ENCODE measurements around the gene EVC2. TPM values are rescaled to one million over a fixed set of nuclear protein-coding genes. Genes with fewer than 3 reads are reported as not detected.
A peak's percentile ranks its signal among the peaks of the same experiment; 100 is the strongest.

Gene EVC2
- total and polyA plus RNA-seq, 2 of the 13 experiments (the other 11 are each of a cell fraction or from before 2014, with no cell fraction given): not detected

DNA sequence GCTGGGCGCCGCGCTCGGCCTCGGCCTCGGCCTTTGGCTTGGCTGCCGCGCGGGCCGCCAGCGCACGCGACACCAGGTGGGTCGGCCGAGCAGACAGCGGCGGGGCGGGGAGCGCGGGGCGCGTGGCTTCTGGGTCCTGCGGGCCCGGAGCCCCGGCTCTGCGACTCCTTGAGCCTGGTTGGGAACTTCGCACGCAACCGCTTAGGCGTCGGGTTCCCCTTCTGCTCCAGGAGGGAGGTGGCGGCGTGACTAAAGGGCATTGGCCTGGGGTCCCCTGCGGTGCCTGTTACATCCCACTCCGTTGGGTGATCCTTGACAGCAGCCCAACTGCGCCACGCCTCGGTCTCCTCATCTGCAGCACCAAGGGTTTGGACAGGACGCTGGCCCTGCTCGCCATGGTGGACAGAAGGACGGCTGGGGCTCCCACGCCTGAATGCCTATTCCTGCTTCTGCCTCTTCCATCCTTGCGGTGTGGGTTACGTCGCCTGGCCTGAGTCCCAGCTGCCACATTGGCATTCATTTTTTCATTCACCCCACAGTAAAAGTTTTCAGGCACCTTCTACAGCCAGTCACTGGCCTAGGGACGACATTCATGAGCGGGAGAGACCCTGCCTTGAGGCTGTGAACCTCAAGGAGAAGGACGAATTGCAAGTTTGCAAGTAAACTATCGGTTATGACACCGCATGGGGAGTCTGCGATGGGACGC is 3.3 kb upstream of the EVC2 start (continued):
- TF ChIP-seq, protein P1, sequence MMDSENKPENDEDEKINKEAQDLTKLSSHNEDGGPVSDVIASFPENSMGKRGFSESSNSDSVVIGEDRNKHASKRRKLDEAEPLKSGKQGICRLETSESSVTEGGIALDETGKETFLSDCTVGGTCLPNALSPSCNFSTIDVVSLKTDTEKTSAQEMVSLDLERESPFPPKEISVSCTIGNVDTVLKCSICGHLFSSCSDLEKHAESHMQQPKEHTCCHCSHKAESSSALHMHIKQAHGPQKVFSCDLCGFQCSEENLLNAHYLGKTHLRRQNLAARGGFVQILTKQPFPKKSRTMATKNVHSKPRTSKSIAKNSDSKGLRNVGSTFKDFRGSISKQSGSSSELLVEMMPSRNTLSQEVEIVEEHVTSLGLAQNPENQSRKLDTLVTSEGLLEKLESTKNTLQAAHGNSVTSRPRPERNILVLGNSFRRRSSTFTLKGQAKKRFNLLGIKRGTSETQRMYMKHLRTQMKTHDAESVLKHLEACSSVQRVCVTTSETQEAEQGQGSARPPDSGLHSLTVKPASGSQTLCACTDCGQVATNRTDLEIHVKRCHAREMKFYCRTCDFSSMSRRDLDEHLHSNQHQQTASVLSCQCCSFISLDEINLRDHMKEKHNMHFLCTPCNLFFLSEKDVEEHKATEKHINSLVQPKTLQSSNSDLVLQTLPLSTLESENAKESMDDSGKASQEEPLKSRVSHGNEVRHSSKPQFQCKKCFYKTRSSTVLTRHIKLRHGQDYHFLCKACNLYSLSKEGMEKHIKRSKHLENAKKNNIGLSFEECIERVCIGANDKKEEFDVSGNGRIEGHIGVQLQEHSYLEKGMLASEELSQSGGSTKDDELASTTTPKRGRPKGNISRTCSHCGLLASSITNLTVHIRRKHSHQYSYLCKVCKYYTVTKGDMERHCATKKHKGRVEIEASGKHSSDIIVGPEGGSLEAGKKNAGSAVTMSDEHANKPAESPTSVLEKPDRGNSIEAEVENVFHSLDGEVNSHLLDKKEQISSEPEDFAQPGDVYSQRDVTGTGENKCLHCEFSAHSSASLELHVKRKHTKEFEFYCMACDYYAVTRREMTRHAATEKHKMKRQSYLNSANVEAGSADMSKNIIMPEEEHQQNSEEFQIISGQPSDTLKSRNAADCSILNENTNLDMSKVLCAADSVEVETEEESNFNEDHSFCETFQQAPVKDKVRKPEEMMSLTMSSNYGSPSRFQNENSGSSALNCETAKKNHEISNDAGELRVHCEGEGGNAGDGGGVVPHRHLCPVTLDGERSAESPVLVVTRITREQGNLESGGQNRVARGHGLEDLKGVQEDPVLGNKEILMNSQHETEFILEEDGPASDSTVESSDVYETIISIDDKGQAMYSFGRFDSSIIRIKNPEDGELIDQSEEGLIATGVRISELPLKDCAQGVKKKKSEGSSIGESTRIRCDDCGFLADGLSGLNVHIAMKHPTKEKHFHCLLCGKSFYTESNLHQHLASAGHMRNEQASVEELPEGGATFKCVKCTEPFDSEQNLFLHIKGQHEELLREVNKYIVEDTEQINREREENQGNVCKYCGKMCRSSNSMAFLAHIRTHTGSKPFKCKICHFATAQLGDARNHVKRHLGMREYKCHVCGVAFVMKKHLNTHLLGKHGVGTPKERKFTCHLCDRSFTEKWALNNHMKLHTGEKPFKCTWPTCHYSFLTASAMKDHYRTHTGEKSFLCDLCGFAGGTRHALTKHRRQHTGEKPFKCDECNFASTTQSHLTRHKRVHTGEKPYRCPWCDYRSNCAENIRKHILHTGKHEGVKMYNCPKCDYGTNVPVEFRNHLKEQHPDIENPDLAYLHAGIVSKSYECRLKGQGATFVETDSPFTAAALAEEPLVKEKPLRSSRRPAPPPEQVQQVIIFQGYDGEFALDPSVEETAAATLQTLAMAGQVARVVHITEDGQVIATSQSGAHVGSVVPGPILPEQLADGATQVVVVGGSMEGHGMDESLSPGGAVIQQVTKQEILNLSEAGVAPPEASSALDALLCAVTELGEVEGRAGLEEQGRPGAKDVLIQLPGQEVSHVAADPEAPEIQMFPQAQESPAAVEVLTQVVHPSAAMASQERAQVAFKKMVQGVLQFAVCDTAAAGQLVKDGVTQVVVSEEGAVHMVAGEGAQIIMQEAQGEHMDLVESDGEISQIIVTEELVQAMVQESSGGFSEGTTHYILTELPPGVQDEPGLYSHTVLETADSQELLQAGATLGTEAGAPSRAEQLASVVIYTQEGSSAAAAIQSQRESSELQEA (CRISPR knock-in tag; IDR thresholded peaks at IDR 0.05; ENCODE audit: not compliant biosample characterization): no peak
- no peak for TF ChIP-seq ZNF747 (CRISPR knock-in tag; IDR thresholded peaks at IDR 0.05; ENCODE audit: borderline replicate concordance)
- TF ChIP-seq, protein P2, sequence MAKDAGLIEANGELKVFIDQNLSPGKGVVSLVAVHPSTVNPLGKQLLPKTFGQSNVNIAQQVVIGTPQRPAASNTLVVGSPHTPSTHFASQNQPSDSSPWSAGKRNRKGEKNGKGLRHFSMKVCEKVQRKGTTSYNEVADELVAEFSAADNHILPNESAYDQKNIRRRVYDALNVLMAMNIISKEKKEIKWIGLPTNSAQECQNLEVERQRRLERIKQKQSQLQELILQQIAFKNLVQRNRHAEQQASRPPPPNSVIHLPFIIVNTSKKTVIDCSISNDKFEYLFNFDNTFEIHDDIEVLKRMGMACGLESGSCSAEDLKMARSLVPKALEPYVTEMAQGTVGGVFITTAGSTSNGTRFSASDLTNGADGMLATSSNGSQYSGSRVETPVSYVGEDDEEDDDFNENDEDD (CRISPR knock-in tag; IDR thresholded peaks at IDR 0.05; ENCODE audit: borderline replicate concordance): peak; percentile 37; the same call in 1 of the 2 replicates
- no peak for TF ChIP-seq REPIN1 (CRISPR knock-in tag; IDR thresholded peaks at IDR 0.05; ENCODE audit: borderline replicate concordance, low read depth)
- TF ChIP-seq ELF1 (CRISPR knock-in tag; IDR thresholded peaks at IDR 0.05): no peak
- TF ChIP-seq, protein P3, sequence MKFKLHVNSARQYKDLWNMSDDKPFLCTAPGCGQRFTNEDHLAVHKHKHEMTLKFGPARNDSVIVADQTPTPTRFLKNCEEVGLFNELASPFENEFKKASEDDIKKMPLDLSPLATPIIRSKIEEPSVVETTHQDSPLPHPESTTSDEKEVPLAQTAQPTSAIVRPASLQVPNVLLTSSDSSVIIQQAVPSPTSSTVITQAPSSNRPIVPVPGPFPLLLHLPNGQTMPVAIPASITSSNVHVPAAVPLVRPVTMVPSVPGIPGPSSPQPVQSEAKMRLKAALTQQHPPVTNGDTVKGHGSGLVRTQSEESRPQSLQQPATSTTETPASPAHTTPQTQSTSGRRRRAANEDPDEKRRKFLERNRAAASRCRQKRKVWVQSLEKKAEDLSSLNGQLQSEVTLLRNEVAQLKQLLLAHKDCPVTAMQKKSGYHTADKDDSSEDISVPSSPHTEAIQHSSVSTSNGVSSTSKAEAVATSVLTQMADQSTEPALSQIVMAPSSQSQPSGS (CRISPR knock-in tag; IDR thresholded peaks at IDR 0.05): no peak
- no peak for TF ChIP-seq ZNF337 (CRISPR knock-in tag; IDR thresholded peaks at IDR 0.05; ENCODE audit: borderline replicate concordance, low read depth)
- no peak for TF ChIP-seq KDM5A (IDR thresholded peaks at IDR 0.05; ENCODE audit: borderline replicate concordance, low read length)
- no peak for TF ChIP-seq ZNF878 (CRISPR knock-in tag; IDR thresholded peaks at IDR 0.05)
- no peak for TF ChIP-seq MEF2D (CRISPR knock-in tag; IDR thresholded peaks at IDR 0.05)
- TF ChIP-seq WIZ (CRISPR knock-in tag; IDR thresholded peaks at IDR 0.05): no peak
- TF ChIP-seq PHB2 (IDR thresholded peaks at IDR 0.05; ENCODE audit: partially characterized antibody): no peak
- no peak for TF ChIP-seq PCBP1 (IDR thresholded peaks at IDR 0.05; ENCODE audit: borderline replicate concordance, low read depth, low read length)
- no peak for TF ChIP-seq ZNF772 (CRISPR knock-in tag; IDR thresholded peaks at IDR 0.05)
- TF ChIP-seq ZNF841 (CRISPR knock-in tag; IDR thresholded peaks at IDR 0.05; ENCODE audit: borderline replicate concordance): no peak
- TF ChIP-seq, protein P4, sequence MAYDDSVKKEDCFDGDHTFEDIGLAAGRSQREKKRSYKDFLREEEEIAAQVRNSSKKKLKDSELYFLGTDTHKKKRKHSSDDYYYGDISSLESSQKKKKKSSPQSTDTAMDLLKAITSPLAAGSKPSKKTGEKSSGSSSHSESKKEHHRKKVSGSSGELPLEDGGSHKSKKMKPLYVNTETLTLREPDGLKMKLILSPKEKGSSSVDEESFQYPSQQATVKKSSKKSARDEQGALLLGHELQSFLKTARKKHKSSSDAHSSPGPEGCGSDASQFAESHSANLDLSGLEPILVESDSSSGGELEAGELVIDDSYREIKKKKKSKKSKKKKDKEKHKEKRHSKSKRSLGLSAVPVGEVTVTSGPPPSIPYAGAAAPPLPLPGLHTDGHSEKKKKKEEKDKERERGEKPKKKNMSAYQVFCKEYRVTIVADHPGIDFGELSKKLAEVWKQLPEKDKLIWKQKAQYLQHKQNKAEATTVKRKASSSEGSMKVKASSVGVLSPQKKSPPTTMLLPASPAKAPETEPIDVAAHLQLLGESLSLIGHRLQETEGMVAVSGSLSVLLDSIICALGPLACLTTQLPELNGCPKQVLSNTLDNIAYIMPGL (CRISPR knock-in tag; IDR thresholded peaks at IDR 0.05; ENCODE audit: borderline replicate concordance in 1 of 2, low read depth in 1 of 2): no peak; a peak in 2 of 4 replicates
